Kidney tubule cell (primary cell): Measurements from ENCODE around the gene AMBP.

Source experiments
- DNase-seq: peaks from one replicate; pipeline ENCODE4 v3.0.0-alpha.2; 2018; ENCODE audit warnings: low spot score

The AMBP gene

GRCh38 chr9:114078021-114078780 is at the start of gene AMBP:
Gene AMBP (minus strand): TSS chr9:114078300. CDS start chr9:114078209, 91 bp downstream.
- DNase-seq = peak; percentile 65

GRCh38 chr9:114126247-114127060 is 48.4 kb upstream of the AMBP start:
- no peak for DNase-seq

GRCh38 chr9:114125476-114126013 is 47.4 kb upstream of the AMBP start:
- no peak for DNase-seq

- no peak for DNase-seq
Observed at GRCh38 chr9:114124666-114125475, 46.8 kb upstream of the AMBP start.

- DNase-seq = no peak
Observed at GRCh38 chr9:114124138-114124537, 46.0 kb upstream of the AMBP start.

- DNase-seq = no peak
Observed at GRCh38 chr9:114123031-114123977, 45.2 kb upstream of the AMBP start.

- DNase-seq = no peak
Observed at GRCh38 chr9:114122136-114123027, 44.3 kb upstream of the AMBP start.

GRCh38 chr9:114121227-114122135 is 43.4 kb upstream of the AMBP start:
- no peak for DNase-seq

- no peak for DNase-seq
Observed at GRCh38 chr9:114120192-114121014, 42.3 kb upstream of the AMBP start.

GRCh38 chr9:114119242-114120191 is 41.4 kb upstream of the AMBP start:
- DNase-seq = no peak

- DNase-seq = peak; percentile 60
Observed at GRCh38 chr9:114117996-114118830, 40.1 kb upstream of the AMBP start.

GRCh38 chr9:114117614-114117995 is 39.5 kb upstream of the AMBP start:
- no peak for DNase-seq

GRCh38 chr9:114116126-114116747 is 38.1 kb upstream of the AMBP start:
- no peak for DNase-seq

- DNase-seq = no peak
Observed at GRCh38 chr9:114115654-114116125, 37.6 kb upstream of the AMBP start.

GRCh38 chr9:114114364-114114763 is 36.3 kb upstream of the AMBP start:
- DNase-seq = peak; percentile 55
